Measurements from ENCODE around the gene ATG16L2.
"Not testable (repeated sequence)": the region's sequence is repeated elsewhere in the genome, so short reads cannot be mapped to it uniquely, and the experiment has no call there.

The ATG16L2 gene

GRCh38 chr11:72856065-72856464 lies 41.9 kb downstream of the ATG16L2 start:
- DNase-seq: no peak

DNA sequence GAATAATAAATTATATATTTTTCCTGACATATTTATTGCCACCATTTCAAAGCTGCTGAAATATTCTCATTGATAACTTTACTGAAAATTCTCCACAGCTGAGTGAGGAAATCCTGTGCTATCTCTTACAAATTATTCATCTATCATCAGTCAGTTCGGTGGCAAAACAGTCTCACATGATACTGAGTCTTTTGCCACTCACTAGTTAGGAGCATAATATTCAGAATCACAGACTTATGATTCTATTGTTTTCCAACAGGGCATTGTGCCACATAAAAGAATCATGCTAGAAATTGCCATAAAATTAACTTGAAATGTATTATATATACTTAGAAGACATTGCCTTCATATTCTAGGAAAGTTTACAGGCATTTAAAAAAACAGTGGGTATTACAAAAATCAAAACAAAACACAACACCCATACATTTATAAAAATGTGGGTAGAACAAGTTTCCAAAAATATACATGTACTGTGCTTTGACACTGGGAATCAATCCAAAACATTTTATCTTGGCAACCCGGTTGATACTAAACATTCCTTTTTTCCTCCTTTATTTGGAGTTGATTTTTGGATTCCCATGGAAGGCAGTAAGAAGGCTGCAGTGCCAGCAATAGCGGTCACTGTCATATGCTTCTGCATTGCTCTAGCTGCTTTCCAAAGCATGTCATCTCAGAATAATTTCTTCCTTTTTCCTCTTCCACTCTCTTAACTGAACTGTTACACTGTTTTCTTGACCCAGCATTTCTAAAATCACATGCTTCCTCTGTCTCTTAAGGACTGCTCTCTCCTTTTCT lies 42.5 kb downstream of the ATG16L2 start:
- DNase-seq: no peak

DNA sequence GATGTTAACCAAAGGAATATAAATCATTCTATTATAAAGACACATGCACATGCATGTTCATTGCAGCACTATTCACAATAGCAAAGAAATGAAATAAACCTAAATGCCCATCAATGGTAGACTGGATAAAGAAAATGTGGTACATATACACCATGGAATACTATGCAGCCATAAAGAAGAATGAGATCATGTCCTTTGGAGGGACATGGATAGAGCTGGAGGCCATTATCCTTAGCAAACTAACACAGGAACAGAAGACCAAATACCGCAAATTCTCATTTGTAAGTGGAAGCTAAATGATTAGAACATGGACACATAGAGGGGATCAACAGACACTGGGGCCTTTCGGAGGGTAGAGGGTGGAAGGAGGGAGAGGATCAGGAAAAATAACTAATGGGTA lies 44.1 kb downstream of the ATG16L2 start:
- not testable (repeated sequence) for DNase-seq

DNA sequence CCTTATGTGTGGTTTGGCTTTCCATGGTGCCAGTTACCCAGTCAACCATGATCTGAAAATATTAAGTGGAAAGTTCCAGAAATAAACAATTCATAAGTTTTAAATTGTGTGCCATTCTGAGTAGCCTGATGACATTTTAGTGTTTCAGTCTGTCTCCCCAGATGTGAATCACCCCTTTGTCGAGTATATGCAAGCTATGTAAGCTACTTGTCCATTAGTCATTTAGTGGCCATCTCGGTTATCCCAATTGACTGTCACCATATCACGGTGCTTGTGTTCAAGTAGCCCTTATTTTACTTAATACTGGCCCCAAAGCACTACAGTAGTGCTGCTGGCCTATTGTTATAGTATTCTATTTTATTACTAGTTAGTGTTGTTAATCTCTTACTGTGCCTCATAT lies 44.9 kb downstream of the ATG16L2 start:
- DNase-seq: no peak

GRCh38 chr11:72860010-72860409 lies 45.8 kb downstream of the ATG16L2 start:
- no peak for DNase-seq

DNA sequence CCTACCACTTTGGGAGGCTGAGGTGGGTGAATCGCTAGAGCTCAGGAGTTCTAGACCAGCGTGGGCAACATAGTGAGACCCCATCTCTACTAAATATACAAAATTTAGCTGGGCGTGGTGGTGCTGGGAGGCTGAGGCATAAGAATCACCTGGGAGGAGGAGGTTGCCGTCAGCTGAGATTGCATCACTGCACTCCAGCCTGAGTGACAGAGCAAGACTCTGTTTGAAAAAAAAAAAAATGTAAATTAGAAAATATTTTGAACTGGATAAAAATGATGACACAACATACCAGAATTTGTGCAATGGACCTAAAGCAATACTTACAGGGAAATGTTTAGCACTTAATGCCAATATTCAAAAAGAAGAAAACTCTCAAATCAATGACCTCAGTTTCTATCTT lies 46.4 kb downstream of the ATG16L2 start:
- DNase-seq: no peak

- DNase-seq: no peak
Observed at GRCh38 chr11:72863091-72863490, 48.9 kb downstream of the ATG16L2 start.

GRCh38 chr11:72863916-72864315 lies 49.7 kb downstream of the ATG16L2 start:
- no peak for DNase-seq

- no peak for DNase-seq
Observed at GRCh38 chr11:72864702-72865655, 50.8 kb downstream of the ATG16L2 start.

- DNase-seq: no peak
Observed at GRCh38 chr11:72867970-72868369, 53.8 kb downstream of the ATG16L2 start.

DNA sequence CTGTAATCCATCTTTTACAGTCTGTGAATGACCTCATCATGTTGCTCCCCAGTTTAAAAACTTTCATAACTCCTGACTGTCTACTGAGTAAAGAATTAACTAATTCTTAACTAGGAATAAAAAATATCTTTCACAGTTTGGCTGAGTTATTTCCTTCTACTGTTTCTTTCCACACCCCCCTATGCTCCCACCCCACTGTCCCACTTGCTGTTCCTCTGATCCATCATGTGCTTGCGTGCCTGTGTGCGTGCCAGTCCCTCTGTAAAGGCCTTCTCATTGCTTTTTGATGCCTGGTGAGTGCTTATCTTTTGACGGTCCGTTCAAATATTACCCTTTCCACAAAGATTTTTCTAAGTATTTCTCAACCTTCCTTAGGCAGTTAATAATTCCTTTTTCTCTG lies 55.6 kb downstream of the ATG16L2 start:
- no peak for DNase-seq

DNA sequence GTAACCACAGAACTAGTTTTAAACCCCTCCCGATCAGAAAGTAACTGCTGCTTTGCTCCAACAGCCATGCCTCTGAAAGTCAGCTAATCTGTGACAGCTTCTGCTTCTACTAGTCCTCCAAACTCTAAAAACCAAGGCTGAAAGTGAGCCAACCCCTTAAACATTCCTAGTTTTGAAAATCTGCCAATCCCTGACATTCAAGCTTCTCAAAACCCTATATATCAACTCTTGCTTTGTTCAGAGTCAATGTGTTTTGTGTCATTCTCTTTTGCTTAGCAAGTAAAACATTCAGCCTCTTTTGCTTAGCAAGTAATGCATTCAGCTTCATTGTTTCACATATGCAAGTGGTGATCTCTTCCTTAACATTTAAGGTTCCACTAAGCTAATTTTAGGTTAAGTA lies 56.9 kb downstream of the ATG16L2 start:
- no peak for DNase-seq

DNA sequence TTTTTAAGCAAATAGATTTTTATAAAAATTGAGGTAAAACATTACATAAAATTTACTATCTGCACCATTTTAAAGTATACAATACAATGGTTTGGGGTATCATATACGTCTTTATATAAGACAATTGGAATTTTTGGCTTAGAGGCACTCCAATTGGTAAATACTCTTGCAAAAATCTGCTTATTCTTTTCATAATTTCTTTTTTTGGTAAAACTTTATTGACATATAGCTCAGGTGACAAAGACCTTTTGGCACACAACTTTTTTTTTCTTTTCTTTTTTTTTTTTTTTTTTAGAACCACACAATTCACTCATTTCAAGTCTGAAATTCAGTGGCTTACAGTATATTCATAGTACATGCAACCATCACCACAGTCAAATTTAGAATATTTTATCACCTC lies 57.8 kb downstream of the ATG16L2 start:
- DNase-seq: no peak

GRCh38 chr11:72875736-72876135 lies 61.5 kb downstream of the ATG16L2 start:
- DNase-seq: no peak

GRCh38 chr11:72876147-72876546 lies 61.9 kb downstream of the ATG16L2 start:
- DNase-seq: no peak

Data from NCI-H1694 (cell line).